Measurements from ENCODE around the gene EPHA4.

Gene EPHA4

DNA sequence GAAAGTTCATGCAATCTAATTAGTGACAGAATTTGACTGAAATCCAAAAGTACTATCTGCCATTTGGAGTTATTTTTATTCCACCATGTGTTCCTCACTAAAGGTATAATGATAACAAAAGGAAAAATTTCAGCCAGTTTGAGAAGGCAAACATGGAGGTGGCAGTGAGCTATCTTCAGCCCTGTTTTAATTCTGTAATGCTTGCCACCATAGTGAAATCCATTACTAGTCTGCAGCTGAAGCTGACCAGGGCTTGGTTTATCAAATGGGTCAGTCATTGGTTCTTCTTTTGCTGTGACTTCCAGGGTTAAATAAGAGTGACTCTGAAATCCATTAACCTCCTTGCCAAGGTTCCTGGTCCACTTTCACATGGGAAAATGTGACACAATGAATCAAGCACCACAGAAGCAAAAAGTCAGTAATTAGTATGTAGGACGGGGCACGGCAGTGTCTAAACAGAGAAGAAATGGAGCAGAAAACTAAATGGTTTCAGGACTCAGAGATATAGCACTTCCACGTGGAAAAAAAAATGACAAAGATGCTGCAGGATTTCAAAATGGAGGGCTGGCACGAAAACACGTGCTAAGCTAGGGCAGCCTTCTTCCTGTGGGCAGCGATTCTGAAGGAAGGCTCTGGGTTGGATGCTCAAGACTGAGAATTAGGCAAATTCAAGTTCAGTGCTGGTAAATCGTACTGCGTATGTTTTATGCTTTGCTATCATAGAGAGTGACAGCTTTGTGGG lies 87.2 kb downstream of the EPHA4 start:
- no peak for DNase-seq (ENCODE audit: low spot score)
- TF ChIP-seq, protein P1, sequence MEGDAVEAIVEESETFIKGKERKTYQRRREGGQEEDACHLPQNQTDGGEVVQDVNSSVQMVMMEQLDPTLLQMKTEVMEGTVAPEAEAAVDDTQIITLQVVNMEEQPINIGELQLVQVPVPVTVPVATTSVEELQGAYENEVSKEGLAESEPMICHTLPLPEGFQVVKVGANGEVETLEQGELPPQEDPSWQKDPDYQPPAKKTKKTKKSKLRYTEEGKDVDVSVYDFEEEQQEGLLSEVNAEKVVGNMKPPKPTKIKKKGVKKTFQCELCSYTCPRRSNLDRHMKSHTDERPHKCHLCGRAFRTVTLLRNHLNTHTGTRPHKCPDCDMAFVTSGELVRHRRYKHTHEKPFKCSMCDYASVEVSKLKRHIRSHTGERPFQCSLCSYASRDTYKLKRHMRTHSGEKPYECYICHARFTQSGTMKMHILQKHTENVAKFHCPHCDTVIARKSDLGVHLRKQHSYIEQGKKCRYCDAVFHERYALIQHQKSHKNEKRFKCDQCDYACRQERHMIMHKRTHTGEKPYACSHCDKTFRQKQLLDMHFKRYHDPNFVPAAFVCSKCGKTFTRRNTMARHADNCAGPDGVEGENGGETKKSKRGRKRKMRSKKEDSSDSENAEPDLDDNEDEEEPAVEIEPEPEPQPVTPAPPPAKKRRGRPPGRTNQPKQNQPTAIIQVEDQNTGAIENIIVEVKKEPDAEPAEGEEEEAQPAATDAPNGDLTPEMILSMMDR (IDR thresholded peaks at IDR 0.05; ENCODE audit: extremely low read depth, missing control alignments): no peak

DNA sequence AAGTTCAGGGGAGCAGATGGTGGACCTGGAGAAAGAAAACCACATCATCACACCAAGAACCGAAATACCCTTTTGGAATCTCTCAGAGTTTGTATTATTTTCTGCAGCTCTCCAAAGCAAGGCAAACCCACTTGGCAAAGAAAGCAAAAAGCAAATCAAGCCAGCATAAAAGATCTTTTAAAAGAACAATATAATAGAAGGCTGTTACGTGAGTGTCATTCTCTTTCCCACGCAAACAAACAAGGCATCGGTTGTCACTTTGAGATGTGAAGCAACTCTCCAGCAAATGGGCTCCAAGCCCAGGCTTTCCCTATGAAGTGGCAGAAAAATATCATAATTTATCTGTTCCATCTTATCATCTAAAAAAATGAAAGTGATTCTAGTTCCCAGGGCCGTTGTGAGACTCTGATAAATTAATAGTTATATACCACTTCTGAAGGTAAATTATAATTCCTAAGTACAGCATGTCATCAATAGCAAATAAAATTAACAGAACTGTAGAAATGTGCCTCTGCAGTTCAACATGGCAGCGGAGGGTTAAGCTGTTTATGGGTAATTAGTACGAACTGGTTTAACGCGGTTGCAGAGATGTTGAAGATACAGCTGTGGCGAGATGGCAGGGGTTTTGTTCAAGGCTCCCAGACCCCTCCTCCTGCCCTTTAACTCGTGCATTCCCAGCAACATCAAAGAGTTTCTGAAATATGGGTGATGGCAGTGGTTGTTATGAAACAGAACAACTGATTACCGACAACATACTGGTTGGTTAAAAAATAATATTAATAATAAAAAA lies 89.2 kb downstream of the EPHA4 start:
- no peak for DNase-seq (ENCODE audit: low spot score)
- TF ChIP-seq, protein P1 (IDR thresholded peaks at IDR 0.05; ENCODE audit: extremely low read depth, missing control alignments): no peak

DNA sequence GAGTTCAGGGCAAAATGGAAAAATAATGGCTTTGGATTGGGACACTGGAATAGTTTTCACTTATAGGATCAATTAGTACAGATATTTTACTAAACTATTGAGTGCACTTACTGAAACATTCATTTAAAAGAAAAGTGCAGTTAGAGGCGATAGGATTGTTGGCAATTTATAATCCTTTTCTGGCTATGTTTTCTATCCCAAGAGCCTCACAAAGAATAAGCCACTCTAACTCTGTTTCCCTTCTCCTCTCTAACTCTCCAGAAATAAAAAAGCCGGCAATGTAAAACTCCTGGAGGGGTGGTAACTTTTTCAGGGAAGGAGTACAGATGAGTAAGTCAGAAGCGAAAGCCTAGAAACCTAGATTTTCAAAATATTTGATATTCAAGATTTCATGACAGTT lies 91.3 kb downstream of the EPHA4 start:
- DNase-seq (ENCODE audit: low spot score): no peak
- TF ChIP-seq, protein P1 (IDR thresholded peaks at IDR 0.05; ENCODE audit: extremely low read depth, missing control alignments): no peak

DNA sequence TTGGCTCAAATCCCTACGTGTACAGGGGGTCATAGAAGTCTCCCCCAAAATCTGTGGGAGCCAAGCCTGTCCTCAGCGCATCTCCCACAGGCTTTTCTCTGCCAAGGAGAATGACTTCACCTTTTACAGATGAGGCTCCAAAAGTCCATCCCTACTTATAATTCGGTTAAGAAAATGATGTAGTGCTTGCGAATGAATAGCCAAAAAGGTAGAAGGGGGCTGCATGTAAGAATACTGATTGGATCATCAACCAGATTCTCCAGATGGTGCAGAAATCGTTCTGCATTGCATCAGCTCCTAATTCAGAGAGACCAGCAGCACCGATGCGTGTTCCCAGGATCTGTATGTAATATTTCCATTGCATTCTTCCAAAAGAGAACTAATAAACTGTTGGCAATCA lies 91.9 kb downstream of the EPHA4 start:
- TF ChIP-seq, protein P1 (IDR thresholded peaks at IDR 0.05; ENCODE audit: extremely low read depth, missing control alignments): no peak
- no peak for DNase-seq (ENCODE audit: low spot score)

DNA sequence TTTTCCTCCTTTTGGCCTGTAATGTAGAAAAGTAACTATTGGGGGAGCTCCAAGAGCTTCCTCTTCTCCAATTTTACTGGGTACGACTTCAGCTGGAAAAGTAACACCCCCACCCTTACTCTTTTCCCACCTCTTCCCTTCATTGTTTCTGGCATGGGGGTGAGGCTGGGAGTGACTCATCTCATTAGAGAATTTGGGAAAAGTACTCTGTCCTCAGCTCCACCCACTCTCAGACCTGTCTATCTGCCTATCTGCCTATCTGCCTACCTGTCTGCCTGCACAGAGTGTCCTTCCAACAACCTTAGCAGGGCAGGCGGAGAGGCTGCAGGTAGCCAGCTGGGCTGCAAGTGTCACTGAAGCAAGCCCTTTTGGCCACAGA lies 93.6 kb downstream of the EPHA4 start:
- TF ChIP-seq, protein P1 (IDR thresholded peaks at IDR 0.05; ENCODE audit: extremely low read depth, missing control alignments): no peak
- no peak for DNase-seq (ENCODE audit: low spot score)

DNA sequence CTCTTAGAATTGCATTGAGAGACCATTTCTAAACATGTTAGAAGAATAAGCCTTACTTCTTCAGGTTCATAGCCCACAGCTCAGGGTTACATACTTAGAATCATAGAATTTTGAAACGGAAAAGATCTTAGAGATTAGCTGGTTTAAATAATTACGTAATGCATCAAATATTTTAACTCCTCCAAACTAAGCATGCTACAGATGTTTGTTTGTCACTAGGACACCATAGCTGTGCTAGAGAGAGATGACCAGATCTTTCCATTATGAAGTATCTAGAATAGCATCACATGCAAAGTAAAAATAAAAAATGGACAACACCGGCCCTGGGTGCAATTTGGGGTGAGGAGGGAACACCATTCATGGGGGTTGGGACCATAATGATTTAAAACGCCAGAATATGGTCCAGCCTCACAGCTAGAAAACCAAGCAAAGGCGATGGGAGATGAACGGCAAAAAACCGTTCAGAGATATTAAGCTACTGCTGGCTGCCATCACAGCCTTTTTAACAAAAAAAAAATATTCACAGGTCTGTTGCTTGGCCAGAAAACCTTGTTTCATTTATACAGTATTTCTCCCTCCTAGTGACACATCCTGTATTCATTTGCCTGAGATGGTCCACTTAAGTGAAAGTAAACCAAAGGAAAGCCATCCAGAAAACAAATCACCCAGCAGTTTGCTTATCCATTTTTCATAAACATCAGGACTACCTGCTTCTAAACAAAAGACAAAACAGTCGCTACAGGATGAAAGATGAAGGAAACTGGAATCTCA lies 94.2 kb downstream of the EPHA4 start:
- DNase-seq (ENCODE audit: low spot score): no peak
- TF ChIP-seq, protein P1 (IDR thresholded peaks at IDR 0.05; ENCODE audit: extremely low read depth, missing control alignments): no peak

DNA sequence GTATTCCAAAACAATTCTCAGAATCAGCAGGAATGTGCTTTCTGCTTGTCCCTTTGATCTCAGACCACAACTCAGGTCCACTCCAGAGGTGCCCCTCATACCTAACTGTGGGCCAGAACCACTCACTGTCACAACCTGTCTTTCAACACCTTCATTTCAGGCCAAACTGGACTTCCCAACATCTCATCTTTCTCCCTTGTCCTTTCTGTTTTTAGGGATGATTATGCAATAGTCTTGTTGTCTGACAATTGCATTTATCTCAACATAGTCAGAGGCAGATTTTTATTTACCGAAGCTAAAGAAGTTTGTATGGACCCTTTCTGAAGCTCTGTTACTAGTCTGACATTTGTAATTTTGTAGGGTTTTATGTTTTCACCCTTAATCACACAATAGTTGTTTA lies 95.9 kb downstream of the EPHA4 start:
- DNase-seq (ENCODE audit: low spot score): no peak

More for the DNA sequence above, 95.9 kb downstream of the EPHA4 start:
- TF ChIP-seq, protein P1 (IDR thresholded peaks at IDR 0.05; ENCODE audit: extremely low read depth, missing control alignments): no peak
